Measurements from ENCODE around the gene TAS2R41.

- TF ChIP-seq CTCF (conservative IDR thresholded peaks at IDR 0.05; ENCODE audit: low read depth, low read length) (no peak), EZH2 (IDR thresholded peaks at IDR 0.05; ENCODE audit: borderline replicate concordance, low read depth, low read length, poor library complexity, severe bottlenecking) (no peak)
Measured at GRCh38 chr7:143447466-143447865, 30.2 kb upstream of the TAS2R41 start.
